Ectodermal cell (in vitro differentiated cells): Measurements from ENCODE around the gene NAPA.
"Not testable (repeated sequence)": the region's sequence is repeated elsewhere in the genome, so short reads cannot be mapped to it uniquely, and the experiment has no call there.

Experiments
- H3K27ac ChIP-seq: 2 replicates; pipeline ENCODE4 v1.7.0; 2013; ENCODE audit warnings: mild to moderate bottlenecking, low read depth, low read length; ENCODE audit not compliant: insufficient read depth, poor library complexity, severe bottlenecking
- H3K27me3 ChIP-seq: 2 replicates; pipeline ENCODE4 v1.7.0; 2013; ENCODE audit warnings: mild to moderate bottlenecking, low read length; ENCODE audit not compliant: insufficient read depth, control insufficient read depth, poor library complexity, severe bottlenecking
- H3K36me3 ChIP-seq: one replicate; pipeline ENCODE4 v1.7.0; 2013; ENCODE audit warnings: low read length; ENCODE audit not compliant: control insufficient read depth, insufficient read depth
- H3K4me1 ChIP-seq: one replicate; pipeline ENCODE4 v1.7.0; 2013; ENCODE audit warnings: low read length; ENCODE audit not compliant: control insufficient read depth, insufficient read depth
- H3K4me3 ChIP-seq: 2 replicates; pipeline ENCODE4 v1.7.0; 2013; ENCODE audit warnings: low read depth, low read length, control low read depth; ENCODE audit not compliant: insufficient read depth
- H3K9me3 ChIP-seq: 2 replicates; pipeline ENCODE4 v1.7.0; 2013; ENCODE audit warnings: mild to moderate bottlenecking, low read length, moderate library complexity; ENCODE audit not compliant: control insufficient read depth
- WGBS, 2 experiments: methylation state at CpG; one replicate each; pipeline ENCODE4 v1.1.7; 2013; ENCODE audit warnings: missing lambda C conversion rate in 2 of 2; 5-methylcytosine and 5-hydroxymethylcytosine counted together

Gene NAPA

GRCh38 chr19:47486900-47487299, 28.0 kb downstream of the NAPA start:
- Histone ChIP-seq H3K36me3 (peaks cover 2% of the 10 kb centered on the region), H3K27ac (no peak overlapping the region), H3K4me3 (no peak overlapping the region), H3K9me3 (no peaks in the 10 kb centered on the region), H3K4me1 (no peaks in the 10 kb centered on the region), H3K27me3 (no peaks in the 10 kb centered on the region)
- 92 to 93% methylated on average over 9 of the region's 9 CpGs for WGBS, 2 experiments

- WGBS, 2 experiments = 94 to 96% methylated on average over 13 of the region's 13 CpGs
- not testable (repeated sequence) for H3K27me3 ChIP-seq, H3K27ac ChIP-seq, H3K4me1 ChIP-seq, H3K36me3 ChIP-seq, H3K9me3 ChIP-seq, H3K4me3 ChIP-seq
Observed at GRCh38 chr19:47486220-47486619, 28.6 kb downstream of the NAPA start.

GRCh38 chr19:47485210-47485609, 29.7 kb downstream of the NAPA start:
- H3K36me3 ChIP-seq = no peaks in the 10 kb centered on the region
- no peak overlapping the region for H3K27ac ChIP-seq
- 94 to 96% methylated on average over 6 of the region's 6 CpGs for WGBS, 2 experiments
- no peak overlapping the region for H3K4me3 ChIP-seq
- no peaks in the 10 kb centered on the region for H3K9me3 ChIP-seq
- H3K4me1 ChIP-seq = no peaks in the 10 kb centered on the region
- no peaks in the 10 kb centered on the region for H3K27me3 ChIP-seq

GRCh38 chr19:47483800-47484690, 30.8 kb downstream of the NAPA start, which contains the start of gene KPTN:
KPTN (minus strand) TSS chr19:47484219; CDS start chr19:47484160, 59 bp downstream.
- WGBS, 2 experiments = 3 to 5% methylated on average over 53 to 57 of the region's 57 CpGs
- H3K36me3 ChIP-seq = no peaks in the 10 kb centered on the region
- peak within 1 kb of the TSS; percentile 80 for H3K4me3 ChIP-seq
- no peaks in the 10 kb centered on the region for H3K9me3 ChIP-seq
- no peaks in the 10 kb centered on the region for H3K4me1 ChIP-seq
- peak within 1 kb of the TSS; percentile 86 for H3K27ac ChIP-seq
- H3K27me3 ChIP-seq = no peaks in the 10 kb centered on the region

GRCh38 chr19:47483200-47483599, 31.7 kb downstream of the NAPA start:
- Histone ChIP-seq H3K4me1 (no peaks in the 10 kb centered on the region), H3K27me3 (no peaks in the 10 kb centered on the region), H3K4me3 (peak overlapping the region; percentile 80), H3K27ac (no peak overlapping the region), H3K36me3 (no peaks in the 10 kb centered on the region), H3K9me3 (no peaks in the 10 kb centered on the region)
- WGBS, 2 experiments = 91 to 93% methylated on average over 15 of the region's 15 CpGs

- Histone ChIP-seq H3K27ac (no peak overlapping the region), H3K27me3 (no peaks in the 10 kb centered on the region), H3K4me3 (no peak overlapping the region), H3K9me3 (no peaks in the 10 kb centered on the region), H3K36me3 (no peaks in the 10 kb centered on the region), H3K4me1 (no peaks in the 10 kb centered on the region)
- WGBS, 2 experiments = 91 to 92% methylated on average over 4 of the region's 4 CpGs
Observed at GRCh38 chr19:47481460-47482052, 33.3 kb downstream of the NAPA start.

- Histone ChIP-seq H3K27me3 (no peaks in the 10 kb centered on the region), H3K36me3 (no peaks in the 10 kb centered on the region), H3K27ac (no peak overlapping the region), H3K4me3 (no peak overlapping the region), H3K4me1 (no peaks in the 10 kb centered on the region), H3K9me3 (no peaks in the 10 kb centered on the region)
- WGBS, 2 experiments = 86 to 87% methylated on average over 16 of the region's 16 CpGs
Observed at GRCh38 chr19:47480658-47481057, 34.2 kb downstream of the NAPA start.

GRCh38 chr19:47479701-47480503, 35.0 kb downstream of the NAPA start:
- Histone ChIP-seq H3K27me3 (no peaks in the 10 kb centered on the region), H3K4me3 (peak overlapping the region; percentile 25), H3K9me3 (no peaks in the 10 kb centered on the region), H3K4me1 (no peaks in the 10 kb centered on the region), H3K36me3 (no peaks in the 10 kb centered on the region), H3K27ac (no peak overlapping the region)
- 10 to 12% methylated on average over 36 of the region's 39 CpGs for WGBS, 2 experiments

GRCh38 chr19:47476438-47476972, 38.4 kb downstream of the NAPA start:
- H3K27ac ChIP-seq = no peak overlapping the region
- no peaks in the 10 kb centered on the region for H3K36me3 ChIP-seq
- WGBS, 2 experiments = 86 to 87% methylated on average over 17 of the region's 17 CpGs
- peaks cover 2% of the 10 kb centered on the region for H3K27me3 ChIP-seq
- H3K9me3 ChIP-seq = no peaks in the 10 kb centered on the region
- H3K4me3 ChIP-seq = no peak overlapping the region
- no peaks in the 10 kb centered on the region for H3K4me1 ChIP-seq

GRCh38 chr19:47475465-47475864, 39.4 kb downstream of the NAPA start:
- no peak overlapping the region for H3K4me3 ChIP-seq
- 86 to 88% methylated on average over 9 of the region's 9 CpGs for WGBS, 2 experiments
- H3K9me3 ChIP-seq = no peaks in the 10 kb centered on the region
- H3K27ac ChIP-seq = no peak overlapping the region
- no peaks in the 10 kb centered on the region for H3K36me3 ChIP-seq
- peaks cover 12% of the 10 kb centered on the region for H3K27me3 ChIP-seq
- peaks cover 10% of the 10 kb centered on the region for H3K4me1 ChIP-seq
